ENCODE data around the gene PIMREG.

PIMREG gene

DNA sequence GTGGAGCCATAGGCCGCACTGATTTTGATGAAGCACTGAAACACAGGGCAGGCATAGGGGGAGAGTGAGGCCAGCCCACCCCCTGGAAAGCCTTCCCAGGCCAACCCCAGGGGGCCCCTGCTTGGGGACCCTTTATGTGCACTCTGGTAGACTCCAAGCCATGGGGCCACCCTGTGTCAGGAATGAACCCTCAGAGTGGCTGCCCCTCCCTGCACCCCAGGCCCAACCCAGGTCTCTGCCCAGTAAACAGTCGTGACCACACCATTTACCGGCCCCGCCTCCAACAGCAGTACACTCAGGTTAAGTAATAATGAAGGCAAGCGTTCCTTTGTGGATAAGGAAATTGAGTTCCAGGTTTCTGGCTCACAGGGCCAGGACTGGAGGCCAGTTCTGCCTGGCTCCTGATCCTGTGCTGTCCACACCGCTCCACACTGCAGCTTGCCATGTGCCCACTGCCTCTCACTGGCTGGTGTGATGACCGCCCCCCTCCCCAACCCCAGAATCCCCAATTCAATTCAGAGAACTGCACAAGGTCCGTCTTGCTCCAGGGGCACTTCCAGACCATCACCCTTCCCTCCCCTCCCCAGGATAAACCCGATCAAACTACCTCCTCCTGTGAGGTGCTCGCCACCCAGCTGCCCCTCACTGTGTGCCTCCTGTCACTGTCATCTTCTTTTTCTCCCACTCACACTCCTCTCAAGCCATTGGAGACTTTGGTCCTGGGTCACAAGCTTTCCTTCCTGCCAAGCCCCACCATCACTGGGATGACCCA lies 13.6 kb downstream of the PIMREG start:
- TF ChIP-seq BHLHE40 (IDR thresholded peaks at IDR 0.05; ENCODE audit: borderline replicate concordance) (no peak), LEF1 (IDR thresholded peaks at IDR 0.05; ENCODE audit: borderline replicate concordance) (no peak)
- ChIA-PET CTCF (interaction anchor here (1.3 kb wide), 1 partner anchor 14 kb away, joined by 5 read pairs; no protein-coding TSS in a partner anchor), POLR2A (no interaction called here)
- no peak for DNase-seq (ENCODE audit: extremely low spot score)

DNA sequence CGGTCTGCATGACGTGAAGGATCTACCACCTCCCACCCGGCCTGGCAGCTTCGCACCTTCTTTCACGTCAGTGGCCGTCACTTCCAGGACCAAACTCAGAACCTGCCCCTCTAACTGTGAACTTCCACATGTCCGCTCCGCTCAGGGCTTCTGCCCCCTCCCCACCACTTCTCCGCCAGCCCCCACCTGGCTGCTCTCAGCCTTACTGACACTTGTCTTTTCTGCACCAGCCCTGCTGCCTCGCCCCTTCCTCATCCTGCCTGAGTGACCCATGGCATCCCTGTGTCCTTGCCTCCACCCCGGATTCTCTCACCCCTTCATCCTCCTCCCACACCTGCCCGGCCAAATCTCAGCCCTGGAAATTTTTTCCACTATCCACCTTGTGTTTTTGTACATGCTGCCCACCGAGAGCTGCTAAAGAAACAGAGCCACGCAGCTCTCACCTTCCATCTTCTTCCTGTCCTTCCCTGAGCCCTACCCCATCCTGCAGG lies 14.2 kb downstream of the PIMREG start:
- no peak for DNase-seq (ENCODE audit: extremely low spot score)
- POLR2A ChIA-PET: no interaction called here
- TF ChIP-seq HDGF (IDR thresholded peaks at IDR 0.05; ENCODE audit: borderline replicate concordance) (no peak), FOXM1 (IDR thresholded peaks at IDR 0.05; ENCODE audit: borderline replicate concordance) (no peak), L3MBTL2 (conservative IDR thresholded peaks at IDR 0.05) (no peak), FOXA1 (IDR thresholded peaks at IDR 0.05) (no peak), SUZ12 (IDR thresholded peaks at IDR 0.05) (no peak), ELF4 (IDR thresholded peaks at IDR 0.05) (no peak), BHLHE40 (IDR thresholded peaks at IDR 0.05; ENCODE audit: borderline replicate concordance) (no peak), LEF1 (IDR thresholded peaks at IDR 0.05; ENCODE audit: borderline replicate concordance) (no peak), TARDBP (IDR thresholded peaks at IDR 0.05) (no peak), NFRKB (IDR thresholded peaks at IDR 0.05) (no peak), ZNF384 (IDR thresholded peaks at IDR 0.05) (no peak), FOXK2 (IDR thresholded peaks at IDR 0.05) (no peak)
- CTCF ChIA-PET: interaction anchor here (1.3 kb wide), 1 partner anchor 14 kb away, joined by 5 read pairs; no protein-coding TSS in a partner anchor

DNA sequence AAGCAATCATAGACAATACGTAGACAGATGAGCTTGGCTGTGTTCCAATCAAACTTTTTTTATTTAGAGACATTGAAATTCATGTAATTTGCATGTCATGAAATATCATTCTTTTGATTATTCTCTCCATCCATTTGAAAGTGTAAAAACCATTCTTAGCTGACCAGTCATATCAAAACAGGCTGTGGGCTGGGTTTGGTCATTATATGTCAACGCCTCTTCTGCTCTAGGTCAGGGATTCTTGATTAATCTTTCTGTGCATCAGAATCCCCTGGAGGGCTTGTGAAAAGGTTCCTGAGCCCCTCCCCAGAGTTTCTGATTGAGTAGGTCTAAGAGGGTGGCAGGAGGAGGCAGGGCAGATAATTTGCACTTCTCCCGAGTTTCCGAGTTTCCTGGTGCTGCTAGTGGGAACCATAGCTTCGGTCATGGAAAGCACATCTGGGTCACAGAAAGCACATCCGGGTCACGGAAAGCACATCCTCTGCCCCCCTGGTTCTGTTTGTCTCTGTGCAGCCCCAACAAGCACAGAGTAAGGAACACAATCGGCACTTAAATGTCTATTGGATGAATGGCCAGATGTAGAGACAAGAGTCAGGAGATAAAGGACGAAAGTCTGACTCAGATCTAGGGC lies 16.4 kb downstream of the PIMREG start:
- TF ChIP-seq FOXA1 (IDR thresholded peaks at IDR 0.05): no peak
- TF ChIP-seq HDGF (IDR thresholded peaks at IDR 0.05; ENCODE audit: borderline replicate concordance): no peak
- no peak for TF ChIP-seq ARNT (IDR thresholded peaks at IDR 0.05)
- TF ChIP-seq FOXK2 (IDR thresholded peaks at IDR 0.05): no peak
- no peak for TF ChIP-seq FOXM1 (IDR thresholded peaks at IDR 0.05; ENCODE audit: borderline replicate concordance)
- TF ChIP-seq SUZ12 (IDR thresholded peaks at IDR 0.05): no peak
- TF ChIP-seq, protein P1, sequence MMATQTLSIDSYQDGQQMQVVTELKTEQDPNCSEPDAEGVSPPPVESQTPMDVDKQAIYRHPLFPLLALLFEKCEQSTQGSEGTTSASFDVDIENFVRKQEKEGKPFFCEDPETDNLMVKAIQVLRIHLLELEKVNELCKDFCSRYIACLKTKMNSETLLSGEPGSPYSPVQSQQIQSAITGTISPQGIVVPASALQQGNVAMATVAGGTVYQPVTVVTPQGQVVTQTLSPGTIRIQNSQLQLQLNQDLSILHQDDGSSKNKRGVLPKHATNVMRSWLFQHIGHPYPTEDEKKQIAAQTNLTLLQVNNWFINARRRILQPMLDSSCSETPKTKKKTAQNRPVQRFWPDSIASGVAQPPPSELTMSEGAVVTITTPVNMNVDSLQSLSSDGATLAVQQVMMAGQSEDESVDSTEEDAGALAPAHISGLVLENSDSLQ (IDR thresholded peaks at IDR 0.05): no peak
- no peak for TF ChIP-seq BHLHE40 (IDR thresholded peaks at IDR 0.05; ENCODE audit: borderline replicate concordance)
- no peak for TF ChIP-seq L3MBTL2 (conservative IDR thresholded peaks at IDR 0.05)
- TF ChIP-seq ELF4 (IDR thresholded peaks at IDR 0.05): no peak
- TF ChIP-seq TARDBP (IDR thresholded peaks at IDR 0.05): no peak
- TF ChIP-seq ZNF384 (IDR thresholded peaks at IDR 0.05): no peak
- TF ChIP-seq SP1 (IDR thresholded peaks at IDR 0.05): no peak
- TF ChIP-seq NFRKB (IDR thresholded peaks at IDR 0.05): no peak
- POLR2A ChIA-PET: no interaction called here

DNA sequence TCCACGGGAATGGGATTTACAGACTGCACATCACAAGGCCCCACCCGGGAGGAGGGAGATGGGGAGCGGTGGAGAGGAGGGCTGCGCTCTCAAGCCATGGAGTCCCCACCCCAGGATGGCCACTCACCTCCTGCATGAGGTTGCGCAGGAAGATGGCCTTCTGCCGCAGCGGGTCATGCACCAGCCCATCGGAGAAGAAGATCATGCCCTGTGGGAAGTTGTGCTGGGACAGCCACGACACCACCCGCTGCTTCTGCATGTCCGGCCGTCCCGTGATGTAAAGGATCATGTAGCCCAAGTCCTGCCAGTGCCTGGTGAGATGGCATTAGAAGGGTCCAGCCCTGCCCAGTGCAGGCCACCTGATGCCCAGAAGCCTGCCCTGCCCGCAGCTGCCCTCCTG lies 17.0 kb downstream of the PIMREG start:
- TF ChIP-seq NFRKB (IDR thresholded peaks at IDR 0.05) (no peak), FOXA1 (IDR thresholded peaks at IDR 0.05) (no peak), ELF4 (IDR thresholded peaks at IDR 0.05) (no peak), SP1 (IDR thresholded peaks at IDR 0.05) (no peak), CTBP1 (IDR thresholded peaks at IDR 0.05; ENCODE audit: borderline replicate concordance) (no peak)
- DNase-seq (ENCODE audit: extremely low spot score): no peak
- POLR2A ChIA-PET: no interaction called here
- CTCF ChIA-PET: no interaction called here

More for the DNA sequence above, 16.4 kb downstream of the PIMREG start:
- CTCF ChIA-PET: no interaction called here
- DNase-seq (ENCODE audit: extremely low spot score): no peak

DNA sequence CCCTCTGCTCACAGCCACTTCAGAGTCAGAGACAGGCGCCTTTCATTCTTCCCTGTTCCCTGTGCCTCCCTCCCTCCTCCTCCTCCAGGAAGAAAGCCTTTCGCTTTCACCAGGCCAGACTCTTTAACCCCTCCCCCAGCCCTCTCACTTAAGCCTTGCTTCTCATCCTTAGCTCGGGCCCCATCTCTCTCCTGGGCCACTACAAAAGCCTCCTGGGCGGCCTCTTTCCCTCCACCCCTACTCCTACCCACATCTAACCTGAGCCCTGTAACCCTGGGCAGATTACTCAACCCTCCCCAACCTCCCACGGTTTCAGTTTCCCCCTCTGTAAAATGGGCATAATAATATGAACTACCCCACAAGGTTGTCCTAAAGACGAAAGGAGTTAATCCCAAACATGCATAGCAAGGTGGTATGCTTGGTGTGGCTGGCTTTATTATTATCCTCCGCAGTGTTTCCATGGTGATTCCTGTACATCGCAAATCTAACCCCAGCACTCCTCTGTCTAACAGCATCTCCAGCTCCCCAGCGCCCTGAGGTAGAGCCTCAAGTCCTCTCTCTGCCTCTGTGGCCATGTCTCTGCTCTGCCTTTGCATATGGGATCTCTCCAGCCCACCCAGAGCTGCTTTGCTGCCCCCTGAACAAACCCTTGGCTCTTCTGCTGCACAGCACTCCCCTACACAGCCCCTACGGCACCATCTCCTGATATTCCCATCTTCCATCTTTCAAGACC lies 17.7 kb downstream of the PIMREG start:
- ChIA-PET CTCF (no interaction called here), POLR2A (no interaction called here)
- DNase-seq (ENCODE audit: extremely low spot score): no peak
- no peak for TF ChIP-seq NFRKB (IDR thresholded peaks at IDR 0.05)
- TF ChIP-seq SP1 (IDR thresholded peaks at IDR 0.05): no peak
- TF ChIP-seq HDGF (IDR thresholded peaks at IDR 0.05; ENCODE audit: borderline replicate concordance): no peak
- TF ChIP-seq TARDBP (IDR thresholded peaks at IDR 0.05): no peak
- TF ChIP-seq L3MBTL2 (conservative IDR thresholded peaks at IDR 0.05): no peak
- no peak for TF ChIP-seq ELF4 (IDR thresholded peaks at IDR 0.05)
- no peak for TF ChIP-seq FOXA1 (IDR thresholded peaks at IDR 0.05)
- no peak for TF ChIP-seq FOXM1 (IDR thresholded peaks at IDR 0.05; ENCODE audit: borderline replicate concordance)
- TF ChIP-seq LEF1 (IDR thresholded peaks at IDR 0.05; ENCODE audit: borderline replicate concordance): no peak
- TF ChIP-seq FOXK2 (IDR thresholded peaks at IDR 0.05): no peak
- no peak for TF ChIP-seq BHLHE40 (IDR thresholded peaks at IDR 0.05; ENCODE audit: borderline replicate concordance)
- no peak for TF ChIP-seq SUZ12 (IDR thresholded peaks at IDR 0.05)
- no peak for TF ChIP-seq CTBP1 (IDR thresholded peaks at IDR 0.05; ENCODE audit: borderline replicate concordance)

DNA sequence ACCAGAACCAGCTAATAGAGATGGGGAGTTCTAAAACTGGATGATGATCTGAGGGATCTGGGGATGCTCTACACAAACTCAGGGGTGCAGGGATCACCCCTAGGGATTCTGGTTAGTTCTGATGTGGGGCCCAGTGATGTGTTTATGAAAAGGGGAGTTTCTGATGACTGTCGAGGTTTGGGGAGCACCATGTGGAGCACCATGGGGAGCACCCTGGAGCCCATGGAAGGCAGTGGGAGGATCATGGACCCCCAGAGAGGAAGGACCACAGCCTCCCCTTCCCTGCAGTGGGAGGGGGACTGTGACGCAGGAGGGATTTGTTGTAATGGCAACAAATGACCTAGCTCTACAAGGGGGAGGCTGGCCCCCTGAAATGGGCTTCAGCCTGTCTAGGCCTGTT lies 18.4 kb downstream of the PIMREG start:
- POLR2A ChIA-PET: no interaction called here
- no peak for TF ChIP-seq SP1 (IDR thresholded peaks at IDR 0.05)
- TF ChIP-seq, protein P1 (IDR thresholded peaks at IDR 0.05): no peak
- TF ChIP-seq LEF1 (IDR thresholded peaks at IDR 0.05; ENCODE audit: borderline replicate concordance): no peak
- no peak for TF ChIP-seq BHLHE40 (IDR thresholded peaks at IDR 0.05; ENCODE audit: borderline replicate concordance)
- TF ChIP-seq ARNT (IDR thresholded peaks at IDR 0.05): no peak
- TF ChIP-seq L3MBTL2 (conservative IDR thresholded peaks at IDR 0.05): no peak
- no peak for TF ChIP-seq NFRKB (IDR thresholded peaks at IDR 0.05)
- TF ChIP-seq TARDBP (IDR thresholded peaks at IDR 0.05): no peak
- TF ChIP-seq FOXK2 (IDR thresholded peaks at IDR 0.05): no peak
- TF ChIP-seq ZNF384 (IDR thresholded peaks at IDR 0.05): no peak
- TF ChIP-seq SUZ12 (IDR thresholded peaks at IDR 0.05): no peak
- no peak for TF ChIP-seq CTBP1 (IDR thresholded peaks at IDR 0.05; ENCODE audit: borderline replicate concordance)
- no peak for DNase-seq (ENCODE audit: extremely low spot score)
- CTCF ChIA-PET: no interaction called here
